ENCODE data around the gene STOX2. TPM values are rescaled to one million over a fixed set of nuclear protein-coding genes. Genes with fewer than 3 reads are reported as not detected.

Gene STOX2
- total and polyA plus RNA-seq, 2 experiments from 2014 or later: 6.4 to 20.1 TPM

GRCh38 chr4:183870997-183871396 lies 34.1 kb upstream of the STOX2 start:
- DNase-seq (ENCODE audit: low read depth in 1 of 2, low spot score in 1 of 2): no peak
- H3K27ac ChIP-seq: no peak overlapping the region
- no peak overlapping the region for H3K4me3 ChIP-seq
- H3K9me3 ChIP-seq (ENCODE audit: low read depth): no peaks in the 10 kb centered on the region
- no peak for TF ChIP-seq CTCF (IDR thresholded peaks at IDR 0.05; ENCODE audit: low read depth, low read length)
- no peaks in the 10 kb centered on the region for H3K27me3 ChIP-seq
- no peaks in the 10 kb centered on the region for H3K4me1 ChIP-seq (ENCODE audit: low read depth)
- no peaks in the 10 kb centered on the region for H3K36me3 ChIP-seq

- no peak for TF ChIP-seq CTCF (IDR thresholded peaks at IDR 0.05; ENCODE audit: low read depth, low read length)
- no peak overlapping the region for H3K27ac ChIP-seq
Measured at GRCh38 chr4:183871581-183871980, 33.5 kb upstream of the STOX2 start.

GRCh38 chr4:183872531-183872930 lies 32.6 kb upstream of the STOX2 start:
- no peaks in the 10 kb centered on the region for H3K27me3 ChIP-seq
- H3K4me3 ChIP-seq: no peak overlapping the region
- no peaks in the 10 kb centered on the region for H3K36me3 ChIP-seq
- H3K4me1 ChIP-seq (ENCODE audit: low read depth): no peaks in the 10 kb centered on the region
- H3K9me3 ChIP-seq (ENCODE audit: low read depth): no peaks in the 10 kb centered on the region
- no peak for TF ChIP-seq CTCF (IDR thresholded peaks at IDR 0.05; ENCODE audit: low read depth, low read length)
- no peak overlapping the region for H3K27ac ChIP-seq
- no peak for DNase-seq (ENCODE audit: low read depth in 1 of 2, low spot score in 1 of 2)

More at GRCh38 chr4:183871581-183871980, 33.5 kb upstream of the STOX2 start:
- no peaks in the 10 kb centered on the region for H3K9me3 ChIP-seq (ENCODE audit: low read depth)
- no peaks in the 10 kb centered on the region for H3K4me1 ChIP-seq (ENCODE audit: low read depth)
- H3K27me3 ChIP-seq: no peaks in the 10 kb centered on the region
- H3K4me3 ChIP-seq: no peak overlapping the region
- H3K36me3 ChIP-seq: no peaks in the 10 kb centered on the region
- DNase-seq (ENCODE audit: low read depth in 1 of 2, low spot score in 1 of 2): no peak

GRCh38 chr4:183873409-183874185 lies 31.5 kb upstream of the STOX2 start:
- TF ChIP-seq CTCF (IDR thresholded peaks at IDR 0.05; ENCODE audit: low read depth, low read length): no peak
- H3K36me3 ChIP-seq: no peaks in the 10 kb centered on the region
- no peak overlapping the region for H3K27ac ChIP-seq
- H3K4me1 ChIP-seq (ENCODE audit: low read depth): no peaks in the 10 kb centered on the region
- H3K9me3 ChIP-seq (ENCODE audit: low read depth): no peaks in the 10 kb centered on the region
- no peak for DNase-seq (ENCODE audit: low read depth in 1 of 2, low spot score in 1 of 2)
- H3K27me3 ChIP-seq: no peaks in the 10 kb centered on the region
- H3K4me3 ChIP-seq: no peak overlapping the region

GRCh38 chr4:183875251-183875825 lies 29.8 kb upstream of the STOX2 start:
- DNase-seq (ENCODE audit: low read depth in 1 of 2, low spot score in 1 of 2): no peak
- H3K27me3 ChIP-seq: no peaks in the 10 kb centered on the region
- no peaks in the 10 kb centered on the region for H3K4me1 ChIP-seq (ENCODE audit: low read depth)
- no peaks in the 10 kb centered on the region for H3K9me3 ChIP-seq (ENCODE audit: low read depth)
- no peak for TF ChIP-seq CTCF (IDR thresholded peaks at IDR 0.05; ENCODE audit: low read depth, low read length)
- H3K27ac ChIP-seq: no peak overlapping the region
- no peak overlapping the region for H3K4me3 ChIP-seq
- no peaks in the 10 kb centered on the region for H3K36me3 ChIP-seq

Data from cardiac muscle cell (in vitro differentiated cells and primary cell).